MG63 (cell line): ENCODE measurements around the gene JPH3. TPM values are rescaled to one million over a fixed set of nuclear protein-coding genes. Genes with fewer than 3 reads are reported as not detected.

Experiments used
- DNase-seq: peaks from one replicate; pipeline ENCODE4 v3.0.0-alpha.2; 2020
- H3K27me3 ChIP-seq: fragments of 250-450 bp; sonication (Bioruptor Pico); 2 replicates; pipeline ENCODE4 v1.5.1; 2020; ENCODE audit warnings: mild to moderate bottlenecking, moderate library complexity
- H3K36me3 ChIP-seq: fragments of 250-450 bp; sonication (Bioruptor Pico); 2 replicates; pipeline ENCODE4 v1.5.1; 2020; ENCODE audit warnings: mild to moderate bottlenecking, moderate library complexity
- H3K4me3 ChIP-seq: fragments of 250-450 bp; sonication (Bioruptor Pico); 2 replicates; pipeline ENCODE4 v1.5.1; 2020; ENCODE audit warnings: mild to moderate bottlenecking, moderate library complexity
- H3K9me3 ChIP-seq: fragments of 250-450 bp; sonication (Bioruptor Pico); 2 replicates; pipeline ENCODE4 v1.5.1; 2020; ENCODE audit warnings: mild to moderate bottlenecking, moderate library complexity
- total RNA-seq: library from RNA; depleted of rRNA; stranded (reverse); fragments of >200 nt; shearing (Covaris generic); gene quantifications from 2 replicates; pipeline ENCODE4 v1.2.3, GENCODE V29; 2014; ENCODE audit warnings: low replicate concordance

The JPH3 gene
- total RNA-seq, 1 experiment from 2014 or later: 1.7 TPM

- no peaks in the 10 kb centered on the region for H3K36me3 ChIP-seq
- no peak overlapping the region for H3K4me3 ChIP-seq
- H3K9me3 ChIP-seq: no peaks in the 10 kb centered on the region
- H3K27me3 ChIP-seq: peaks cover 9% of the 10 kb centered on the region; the same call in 1 of the 2 replicates
- DNase-seq: peak; percentile 35
Observed at GRCh38 chr16:87608400-87608985, 6.2 kb downstream of the JPH3 start.

- DNase-seq: no peak
- Histone ChIP-seq H3K9me3 (no peaks in the 10 kb centered on the region), H3K4me3 (no peak overlapping the region), H3K27me3 (no peaks in the 10 kb centered on the region), H3K36me3 (no peaks in the 10 kb centered on the region)
Observed at GRCh38 chr16:87610026-87610425, 7.7 kb downstream of the JPH3 start.

- H3K4me3 ChIP-seq: no peak overlapping the region
- no peak for DNase-seq
Observed at GRCh38 chr16:87611456-87611855, 9.1 kb downstream of the JPH3 start.

GRCh38 chr16:87613961-87614360 lies 11.7 kb downstream of the JPH3 start:
- Histone ChIP-seq H3K4me3 (no peak overlapping the region), H3K36me3 (no peaks in the 10 kb centered on the region), H3K9me3 (no peaks in the 10 kb centered on the region), H3K27me3 (no peaks in the 10 kb centered on the region)
- no peak for DNase-seq

More at GRCh38 chr16:87611456-87611855, 9.1 kb downstream of the JPH3 start:
- no peaks in the 10 kb centered on the region for H3K9me3 ChIP-seq
- H3K27me3 ChIP-seq: no peaks in the 10 kb centered on the region
- no peaks in the 10 kb centered on the region for H3K36me3 ChIP-seq

- DNase-seq: no peak
- no peaks in the 10 kb centered on the region for H3K9me3 ChIP-seq
- H3K4me3 ChIP-seq: no peak overlapping the region
- no peaks in the 10 kb centered on the region for H3K36me3 ChIP-seq
- H3K27me3 ChIP-seq: no peaks in the 10 kb centered on the region
Observed at GRCh38 chr16:87615621-87616041, 13.3 kb downstream of the JPH3 start.

- Histone ChIP-seq H3K27me3 (no peaks in the 10 kb centered on the region), H3K36me3 (no peaks in the 10 kb centered on the region), H3K4me3 (no peak overlapping the region), H3K9me3 (no peaks in the 10 kb centered on the region)
- no peak for DNase-seq
Observed at GRCh38 chr16:87616556-87616955, 14.2 kb downstream of the JPH3 start.

GRCh38 chr16:87618216-87618615 lies 15.9 kb downstream of the JPH3 start:
- no peaks in the 10 kb centered on the region for H3K36me3 ChIP-seq
- no peak overlapping the region for H3K4me3 ChIP-seq
- no peak for DNase-seq
- H3K9me3 ChIP-seq: no peaks in the 10 kb centered on the region
- no peaks in the 10 kb centered on the region for H3K27me3 ChIP-seq

- Histone ChIP-seq H3K27me3 (no peaks in the 10 kb centered on the region), H3K4me3 (no peak overlapping the region)
Observed at GRCh38 chr16:87619360-87620200, 17.3 kb downstream of the JPH3 start.

GRCh38 chr16:87620201-87620495 lies 17.8 kb downstream of the JPH3 start:
- DNase-seq: no peak
- no peaks in the 10 kb centered on the region for H3K27me3 ChIP-seq

More at GRCh38 chr16:87619360-87620200, 17.3 kb downstream of the JPH3 start:
- Histone ChIP-seq H3K36me3 (no peaks in the 10 kb centered on the region), H3K9me3 (no peaks in the 10 kb centered on the region)
- no peak for DNase-seq

GRCh38 chr16:87621550-87621829 lies 19.2 kb downstream of the JPH3 start:
- H3K27me3 ChIP-seq: no peaks in the 10 kb centered on the region
- no peak for DNase-seq

More at GRCh38 chr16:87620201-87620495, 17.8 kb downstream of the JPH3 start:
- H3K9me3 ChIP-seq: no peaks in the 10 kb centered on the region
- no peaks in the 10 kb centered on the region for H3K36me3 ChIP-seq
- H3K4me3 ChIP-seq: no peak overlapping the region

GRCh38 chr16:87621976-87622713 lies 19.8 kb downstream of the JPH3 start:
- DNase-seq: no peak
- Histone ChIP-seq H3K27me3 (no peaks in the 10 kb centered on the region), H3K4me3 (no peak overlapping the region), H3K36me3 (no peaks in the 10 kb centered on the region), H3K9me3 (no peaks in the 10 kb centered on the region)

More at GRCh38 chr16:87621550-87621829, 19.2 kb downstream of the JPH3 start:
- Histone ChIP-seq H3K36me3 (no peaks in the 10 kb centered on the region), H3K4me3 (no peak overlapping the region), H3K9me3 (no peaks in the 10 kb centered on the region)

GRCh38 chr16:87622756-87623319 lies 20.5 kb downstream of the JPH3 start:
- H3K27me3 ChIP-seq: no peaks in the 10 kb centered on the region
- no peaks in the 10 kb centered on the region for H3K9me3 ChIP-seq

GRCh38 chr16:87625241-87625797 lies 23.0 kb downstream of the JPH3 start:
- DNase-seq: no peak
- no peaks in the 10 kb centered on the region for H3K27me3 ChIP-seq

More at GRCh38 chr16:87622756-87623319, 20.5 kb downstream of the JPH3 start:
- Histone ChIP-seq H3K36me3 (no peaks in the 10 kb centered on the region), H3K4me3 (no peak overlapping the region)
- DNase-seq: no peak

GRCh38 chr16:87626401-87626800 lies 24.1 kb downstream of the JPH3 start:
- DNase-seq: no peak
- Histone ChIP-seq H3K36me3 (no peaks in the 10 kb centered on the region), H3K9me3 (peaks cover 3% of the 10 kb centered on the region; the same call in 1 of the 2 replicates), H3K27me3 (no peaks in the 10 kb centered on the region), H3K4me3 (no peak overlapping the region)

More at GRCh38 chr16:87625241-87625797, 23.0 kb downstream of the JPH3 start:
- Histone ChIP-seq H3K9me3 (no peaks in the 10 kb centered on the region), H3K4me3 (no peak overlapping the region), H3K36me3 (no peaks in the 10 kb centered on the region)

GRCh38 chr16:87626905-87627304 lies 24.6 kb downstream of the JPH3 start:
- H3K27me3 ChIP-seq: no peaks in the 10 kb centered on the region

GRCh38 chr16:87627542-87628245 lies 25.4 kb downstream of the JPH3 start:
- H3K4me3 ChIP-seq: no peak overlapping the region
- no peaks in the 10 kb centered on the region for H3K36me3 ChIP-seq
- H3K9me3 ChIP-seq: peaks cover 3% of the 10 kb centered on the region; the same call in 1 of the 2 replicates
- H3K27me3 ChIP-seq: no peaks in the 10 kb centered on the region
- DNase-seq: no peak

More at GRCh38 chr16:87626905-87627304, 24.6 kb downstream of the JPH3 start:
- H3K4me3 ChIP-seq: no peak overlapping the region
- no peaks in the 10 kb centered on the region for H3K36me3 ChIP-seq
- no peak for DNase-seq
- peaks cover 3% of the 10 kb centered on the region; the same call in 1 of the 2 replicates for H3K9me3 ChIP-seq
